ENCODE measurements around the gene CEP57.
A peak's percentile ranks its signal among the peaks of the same experiment; 100 is the strongest.

The CEP57 gene

GRCh38 chr11:95790123-95790932 is at the start of gene CEP57:
Gene CEP57, plus strand, starts transcription at chr11:95790498. Its CDS starts 201 bp downstream, at chr11:95790699.
- DNase-seq, result peak; percentile 99

- DNase-seq, result no peak
These were observed 40.2 kb upstream of the CEP57 start for GRCh38 chr11:95750101-95750500.

- no peak for DNase-seq
These were observed 38.8 kb upstream of the CEP57 start for GRCh38 chr11:95751515-95751914.

GRCh38 chr11:95760941-95761340 is 29.4 kb upstream of the CEP57 start:
- no peak for DNase-seq

- DNase-seq, result peak; percentile 12
These were observed 27.8 kb upstream of the CEP57 start for GRCh38 chr11:95762534-95762933.

GRCh38 chr11:95764267-95764898 is 25.9 kb upstream of the CEP57 start:
- DNase-seq, result peak; percentile 82

- DNase-seq, result no peak
These were observed 23.6 kb upstream of the CEP57 start for GRCh38 chr11:95766701-95767100.

GRCh38 chr11:95767498-95767897 is 22.8 kb upstream of the CEP57 start:
- DNase-seq, result no peak

- DNase-seq, result no peak
These were observed 21.8 kb upstream of the CEP57 start for GRCh38 chr11:95768521-95768920.

GRCh38 chr11:95776859-95777258 is 13.4 kb upstream of the CEP57 start:
- no peak for DNase-seq

- DNase-seq, result no peak
These were observed 11.6 kb upstream of the CEP57 start for GRCh38 chr11:95778699-95779098.

GRCh38 chr11:95780544-95780943 is 9.8 kb upstream of the CEP57 start:
- DNase-seq, result no peak

GRCh38 chr11:95788921-95789505 is 1.3 kb upstream of the CEP57 start:
- DNase-seq, result peak; percentile 79

GRCh38 chr11:95789506-95790122 is 684 bp upstream of the CEP57 start, which contains the start of gene FAM76B:
Gene FAM76B, minus strand, starts transcription at chr11:95789782. Its CDS starts 304 bp downstream, at chr11:95789478.
- DNase-seq, result peak; percentile 100

GRCh38 chr11:95790933-95791708 is 823 bp downstream of the CEP57 start:
- DNase-seq, result peak; percentile 97

- DNase-seq, result no peak
These were observed 1.4 kb downstream of the CEP57 start for GRCh38 chr11:95791709-95792033.

GRCh38 chr11:95792200-95792599 is 1.9 kb downstream of the CEP57 start:
- DNase-seq, result peak; percentile 33

- DNase-seq, result no peak
These were observed 2.4 kb downstream of the CEP57 start for GRCh38 chr11:95792700-95793099.

GRCh38 chr11:95793116-95793515 is 2.8 kb downstream of the CEP57 start:
- no peak for DNase-seq

- peak; percentile 38 for DNase-seq
These were observed 3.8 kb downstream of the CEP57 start for GRCh38 chr11:95794086-95794485.

- peak; percentile 91 for DNase-seq
These were observed 5.5 kb downstream of the CEP57 start for GRCh38 chr11:95795627-95796295.

GRCh38 chr11:95796501-95796900 is 6.2 kb downstream of the CEP57 start:
- peak; percentile 45 for DNase-seq
